OCI-M2 (cell line): ENCODE measurements around the gene CADM2.

Experiments
- DNase-seq: peaks from one replicate; lab custom pipeline; 2025; ENCODE audit not compliant: unreplicated experiment; lab: John Stamatoyannopoulos, UW

Gene CADM2

DNA sequence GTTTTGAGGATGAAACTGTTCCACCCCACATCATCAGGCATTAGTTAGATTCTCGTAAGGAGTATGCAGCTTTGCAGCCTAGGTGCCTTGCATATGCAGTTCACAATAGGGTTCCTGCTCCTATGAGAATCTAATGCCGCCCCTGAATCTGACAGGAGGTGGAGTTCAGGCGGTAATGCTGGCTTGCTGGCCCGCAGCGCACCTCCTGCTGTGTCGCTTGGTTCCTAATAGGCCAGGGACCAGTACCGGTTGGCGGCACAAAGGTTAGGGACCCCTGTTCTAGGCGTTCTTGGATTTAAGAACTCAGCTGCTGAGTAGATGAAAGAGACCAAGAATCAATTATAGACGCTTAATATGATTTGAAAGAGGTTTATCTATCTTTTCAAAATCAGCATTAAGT, 595.4 kb downstream of the CADM2 start:
- no peak for DNase-seq

- DNase-seq, result no peak
Observed at GRCh38 chr3:85560088-85560785, 601.4 kb downstream of the CADM2 start.

GRCh38 chr3:85567071-85567676, 608.4 kb downstream of the CADM2 start:
- no peak for DNase-seq

DNA sequence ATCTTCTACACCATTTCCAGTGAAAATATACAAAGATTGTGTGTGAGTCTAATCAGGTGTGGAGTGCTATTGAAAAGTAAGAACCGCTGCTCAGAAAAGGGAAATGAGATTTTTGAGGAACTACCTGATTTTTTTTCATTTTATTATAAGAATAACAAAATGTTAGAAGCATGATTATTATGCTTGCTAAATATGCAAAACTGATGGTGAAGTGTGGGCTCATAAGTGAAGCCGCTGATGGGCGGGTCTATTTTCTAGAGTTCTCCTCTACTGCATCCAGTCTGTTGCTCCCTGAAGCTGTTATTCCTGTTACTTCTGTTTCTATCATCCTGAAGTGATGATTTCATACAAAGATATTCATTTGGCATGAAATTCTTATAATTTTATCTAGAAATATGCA, 612.0 kb downstream of the CADM2 start:
- DNase-seq, result no peak

GRCh38 chr3:85571835-85572234, 613.0 kb downstream of the CADM2 start:
- DNase-seq, result no peak

DNA sequence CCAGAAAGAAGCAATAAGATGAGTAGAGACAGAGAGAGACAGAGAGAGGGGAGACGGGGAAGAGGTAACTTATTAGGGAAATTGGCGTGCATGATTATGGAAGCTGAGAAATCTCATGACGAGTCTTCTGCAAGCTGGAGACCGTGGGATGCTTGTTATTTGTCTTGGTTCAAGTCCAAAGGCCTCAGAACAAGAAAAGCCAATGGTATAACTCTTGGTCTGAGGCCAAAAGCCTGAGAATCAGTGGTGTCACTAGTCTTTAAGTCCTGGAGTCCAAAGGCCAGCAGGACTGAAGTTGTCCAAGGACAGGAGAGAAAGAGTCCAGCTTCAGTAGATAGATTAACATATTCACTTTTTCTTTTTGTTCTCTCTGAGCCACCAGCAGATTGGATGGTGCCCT, 613.6 kb downstream of the CADM2 start:
- no peak for DNase-seq

- no peak for DNase-seq
Observed at GRCh38 chr3:85572978-85573377, 614.2 kb downstream of the CADM2 start.

- no peak for DNase-seq
Observed at GRCh38 chr3:85574006-85574705, 615.4 kb downstream of the CADM2 start.

DNA sequence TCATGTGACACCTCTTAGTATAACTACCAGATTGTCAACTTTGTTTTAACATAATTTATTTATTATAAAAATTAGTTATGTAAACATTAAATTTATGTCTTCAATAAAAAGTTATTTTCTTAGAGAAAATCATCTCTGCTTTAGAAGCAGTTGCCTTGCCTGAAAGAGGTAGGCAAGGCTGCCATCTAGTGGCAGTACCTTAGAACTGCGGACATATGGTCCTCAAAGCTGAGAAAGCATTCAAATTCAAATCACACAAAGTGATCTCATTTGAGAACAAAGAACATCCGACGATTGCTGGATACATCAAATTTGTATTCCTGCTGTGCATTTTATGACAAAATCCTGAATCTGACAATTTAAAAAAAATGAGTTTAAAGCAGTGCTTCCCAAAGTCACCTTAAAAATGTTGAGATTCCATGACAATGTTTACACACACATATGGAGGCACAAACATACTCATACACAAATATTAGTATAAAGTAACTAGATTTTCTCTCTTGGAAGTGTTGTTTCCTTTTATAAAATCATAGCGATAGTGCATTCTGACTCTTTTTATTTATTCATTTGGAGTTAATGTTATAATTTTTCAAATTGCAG, 617.4 kb downstream of the CADM2 start:
- no peak for DNase-seq

- DNase-seq, result no peak
Observed at GRCh38 chr3:85576697-85577200, 618.0 kb downstream of the CADM2 start.

DNA sequence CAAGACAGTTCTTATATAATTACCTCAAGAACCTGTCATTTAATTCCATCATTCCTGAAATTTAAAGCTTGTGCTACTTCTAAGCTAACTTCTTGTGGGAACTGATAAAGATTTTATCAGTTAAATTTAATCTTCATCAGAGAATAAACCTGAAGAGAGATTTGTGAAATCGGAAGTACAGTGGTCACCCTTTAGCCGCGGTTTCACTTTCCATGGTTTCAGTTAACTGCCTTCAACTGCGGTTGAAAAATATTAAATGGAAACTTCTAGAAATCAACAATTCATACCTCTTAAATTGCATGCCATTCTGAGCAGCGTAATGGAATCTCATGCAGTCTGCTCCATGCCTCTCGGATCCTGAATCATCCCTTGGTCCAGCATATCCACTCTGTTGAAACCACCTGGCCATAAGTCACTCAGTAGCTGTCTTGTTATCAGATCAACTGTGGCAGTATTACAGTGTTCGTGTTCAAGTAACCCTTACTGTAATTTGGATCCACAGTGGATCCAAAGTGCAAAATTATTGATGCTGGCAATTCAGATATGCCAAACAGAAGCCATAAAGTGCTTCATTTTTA, 626.1 kb downstream of the CADM2 start:
- DNase-seq, result no peak

DNA sequence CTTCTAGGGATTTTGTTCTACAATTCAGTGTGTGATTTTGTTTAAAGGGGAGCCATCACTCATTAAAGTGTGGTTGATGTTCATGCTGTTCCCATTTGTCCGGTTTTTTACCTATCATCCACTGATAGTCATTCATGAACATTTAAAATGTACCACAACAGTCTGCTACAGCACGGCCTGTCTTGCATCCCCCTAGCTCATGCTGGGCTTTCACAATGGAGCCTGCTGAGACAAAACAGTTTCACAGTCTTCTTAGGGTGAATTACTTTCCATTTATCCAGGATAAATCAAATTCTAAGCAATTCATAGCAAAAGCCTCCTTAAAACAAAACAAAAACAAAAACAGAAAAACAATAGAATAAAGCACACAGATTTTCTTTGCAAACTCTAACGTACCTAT, 627.2 kb downstream of the CADM2 start:
- DNase-seq, result no peak

- no peak for DNase-seq
Observed at GRCh38 chr3:85589145-85589544, 630.4 kb downstream of the CADM2 start.

- DNase-seq, result no peak
Observed at GRCh38 chr3:85591451-85591850, 632.7 kb downstream of the CADM2 start.

- no peak for DNase-seq
Observed at GRCh38 chr3:85592256-85592655, 633.5 kb downstream of the CADM2 start.

GRCh38 chr3:85594676-85595075, 635.9 kb downstream of the CADM2 start:
- DNase-seq, result no peak

GRCh38 chr3:85603378-85603777, 644.6 kb downstream of the CADM2 start:
- DNase-seq, result no peak

- DNase-seq, result no peak
Observed at GRCh38 chr3:85604641-85605040, 645.9 kb downstream of the CADM2 start.

DNA sequence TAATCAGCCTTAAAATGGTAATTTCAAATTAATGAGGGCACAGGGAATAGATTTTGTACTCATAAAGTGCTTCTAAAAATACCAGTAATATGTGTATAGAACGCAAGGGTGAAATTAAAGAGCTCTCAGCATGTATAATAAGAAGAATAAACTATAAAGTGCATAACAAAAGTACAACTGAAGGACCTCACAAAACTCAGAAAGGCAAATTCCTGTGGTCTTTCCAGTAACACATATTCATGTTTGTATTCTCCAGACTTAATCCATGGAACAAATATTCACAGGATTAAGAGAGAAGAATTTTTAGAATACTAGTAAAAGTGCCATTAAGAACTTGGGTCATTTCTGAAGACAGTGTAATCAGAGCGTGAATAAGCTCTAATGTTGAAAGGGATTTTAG, 646.3 kb downstream of the CADM2 start:
- no peak for DNase-seq

DNA sequence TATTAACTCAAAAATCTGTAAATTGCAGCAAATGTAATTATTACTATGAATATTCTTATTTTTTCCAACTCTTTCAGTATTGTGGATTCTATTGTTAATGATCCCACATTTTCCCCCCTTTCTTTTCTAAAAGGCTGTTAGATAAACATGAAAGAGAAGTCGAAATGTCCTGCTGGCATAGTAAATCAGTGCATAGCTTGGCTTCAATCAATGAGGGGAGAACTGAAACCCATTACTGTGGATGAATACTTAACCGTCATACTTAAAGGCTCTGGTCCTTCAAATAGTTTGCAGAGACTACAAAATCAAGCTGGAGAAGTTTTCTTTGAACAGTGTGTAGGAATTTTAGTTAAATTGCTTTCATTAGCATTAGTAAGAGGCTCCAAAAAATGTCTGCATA, 667.9 kb downstream of the CADM2 start:
- DNase-seq, result no peak

- DNase-seq, result no peak
Observed at GRCh38 chr3:85627932-85628331, 669.1 kb downstream of the CADM2 start.
